Dedifferentiated amniotic fluid mesenchymal stem cell (primary cell): ENCODE data around the gene INHBA.

Experiments used
- DNase-seq: peaks from one replicate; pipeline ENCODE4 v3.0.0-alpha.2; 2016; ENCODE audit errors: extremely low spot score

Gene INHBA

DNA sequence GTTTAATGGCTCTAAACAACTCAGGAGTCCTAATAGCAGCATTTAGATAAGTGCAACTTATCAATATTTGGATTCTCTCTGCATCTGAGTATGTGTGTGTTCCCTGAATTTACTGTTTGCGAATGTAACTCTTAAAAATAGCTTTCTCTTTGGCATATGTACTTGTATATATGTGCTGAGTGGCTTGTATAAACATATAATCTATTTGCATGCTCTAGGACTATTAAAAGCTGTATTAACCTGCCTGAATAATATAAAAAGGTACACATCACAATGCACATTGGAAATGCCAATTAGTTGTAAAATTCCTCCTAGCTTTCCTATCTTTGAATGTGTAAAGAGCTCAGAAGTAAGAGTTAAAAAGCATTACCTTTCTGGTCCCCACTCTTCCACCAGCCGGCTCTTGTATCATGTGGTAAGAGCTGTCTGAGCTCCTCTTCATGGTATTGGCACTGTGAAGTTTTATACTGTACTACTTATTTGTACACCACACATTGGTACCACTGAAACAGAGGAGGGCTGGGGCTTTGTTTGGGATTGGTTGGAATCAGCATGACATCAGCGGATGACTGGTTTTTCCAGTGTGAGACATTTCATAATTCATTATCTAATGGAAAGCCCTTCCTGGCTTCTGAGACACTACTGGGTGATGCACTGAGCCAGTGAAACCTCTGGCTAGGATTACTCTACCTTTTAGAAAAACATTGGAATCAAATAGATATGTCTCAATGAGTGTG is at the start of gene INHBA:
TSS of gene INHBA (minus strand) at position 456 of the 737 bp plus-strand sequence. CDS start 2,716 bp downstream, outside the sequence.
- DNase-seq: peak; percentile 77

DNA sequence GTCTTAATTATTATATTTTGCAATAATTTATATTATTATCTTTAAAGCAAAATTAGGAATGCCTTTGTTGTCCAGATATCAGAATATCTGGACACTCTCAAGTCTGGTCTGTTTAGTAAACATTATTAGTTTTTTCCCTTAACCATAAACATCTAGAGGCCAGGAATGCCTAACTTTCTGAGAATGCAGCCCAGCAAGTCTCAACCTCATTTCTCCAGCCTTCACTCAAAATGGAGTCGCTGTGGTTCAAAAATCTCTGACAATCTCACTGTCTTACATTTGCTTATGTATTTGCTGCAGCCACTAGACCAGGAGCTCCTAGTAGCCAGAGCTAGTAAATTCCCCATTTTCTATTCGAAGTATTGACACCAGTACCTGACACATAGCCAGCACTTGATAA is 49.7 kb upstream of the INHBA start:
- DNase-seq: no peak

GRCh38 chr7:41750661-41751540 is 48.0 kb upstream of the INHBA start:
- DNase-seq: no peak

GRCh38 chr7:41747961-41748360 is 45.1 kb upstream of the INHBA start:
- no peak for DNase-seq

DNA sequence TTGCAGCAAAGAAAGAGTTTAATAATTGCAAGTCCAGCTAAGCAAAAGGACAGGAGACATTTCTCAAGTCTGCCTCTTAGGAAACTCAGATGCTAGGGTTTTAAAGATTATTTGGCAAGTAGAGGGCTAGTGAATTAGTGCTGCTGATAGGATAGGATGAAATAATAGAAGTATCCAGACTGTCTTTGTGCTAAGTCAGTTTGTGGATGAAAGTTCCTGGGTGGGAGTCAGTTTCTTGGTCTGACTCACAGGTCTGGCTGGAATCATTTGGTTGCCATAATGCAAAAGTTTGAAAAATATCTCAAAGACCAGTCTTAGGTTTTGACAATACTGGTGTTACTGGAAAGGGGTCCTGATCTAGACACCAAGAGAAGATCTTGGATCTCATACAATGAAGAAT is 42.6 kb upstream of the INHBA start:
- no peak for DNase-seq

DNA sequence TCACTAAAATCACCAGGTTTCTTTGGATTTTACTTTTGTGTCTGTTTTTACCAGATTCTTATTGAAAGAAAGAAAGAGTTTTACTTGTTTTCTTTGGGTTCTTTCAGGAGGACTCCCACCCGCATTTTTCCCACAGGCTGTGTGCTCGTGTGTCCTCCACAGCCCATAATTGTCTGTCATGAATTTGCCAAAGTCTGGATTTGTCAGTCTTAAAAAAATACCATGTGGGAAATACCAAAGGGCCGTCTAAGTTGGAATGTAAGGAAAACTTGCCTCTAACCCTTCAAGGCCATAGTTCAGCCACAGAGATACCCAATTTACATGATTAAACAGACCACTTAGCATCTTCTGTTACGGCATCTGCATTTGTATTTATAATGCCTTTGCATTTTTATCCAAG is 41.3 kb upstream of the INHBA start:
- DNase-seq: no peak

- no peak for DNase-seq
Measured at GRCh38 chr7:41742401-41743020, 39.6 kb upstream of the INHBA start.

DNA sequence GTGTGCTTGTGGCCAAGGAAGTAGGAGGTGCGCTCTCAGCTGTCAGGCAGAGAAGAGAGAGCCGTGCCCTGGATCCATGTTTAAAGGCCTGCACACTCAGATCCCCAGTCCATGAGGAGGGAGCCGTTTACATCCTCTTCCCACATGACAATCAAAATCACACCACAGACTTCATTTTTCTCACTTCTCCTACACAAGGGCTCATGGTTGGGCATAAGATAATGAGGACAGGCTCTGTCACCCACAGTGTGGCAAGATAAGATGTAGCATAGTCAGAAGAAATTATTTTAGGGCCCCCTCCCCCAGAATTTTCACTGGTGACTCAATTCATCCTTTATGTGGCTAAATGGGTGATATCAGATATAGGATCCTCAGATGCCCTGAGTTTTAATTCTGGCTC is 35.9 kb upstream of the INHBA start:
- no peak for DNase-seq

DNA sequence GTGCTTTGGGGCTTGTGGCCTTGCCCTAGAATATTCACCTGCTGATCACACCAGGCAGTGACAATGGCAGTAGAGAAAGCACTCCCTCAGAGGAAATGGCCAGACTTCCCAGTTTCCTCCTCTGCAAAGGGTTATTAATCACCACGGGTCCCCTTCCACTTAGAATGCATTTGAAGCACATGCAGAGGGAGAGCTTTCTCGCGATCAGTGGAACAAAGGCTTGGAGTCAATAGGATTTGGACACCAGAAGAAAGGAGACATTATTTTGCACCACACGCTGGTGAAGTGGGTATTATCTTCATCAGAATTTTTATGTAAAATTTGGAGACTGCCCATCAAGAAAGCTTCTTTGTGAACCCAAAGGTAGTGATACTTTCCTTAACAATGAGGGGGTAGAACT is 35.4 kb upstream of the INHBA start:
- no peak for DNase-seq

DNA sequence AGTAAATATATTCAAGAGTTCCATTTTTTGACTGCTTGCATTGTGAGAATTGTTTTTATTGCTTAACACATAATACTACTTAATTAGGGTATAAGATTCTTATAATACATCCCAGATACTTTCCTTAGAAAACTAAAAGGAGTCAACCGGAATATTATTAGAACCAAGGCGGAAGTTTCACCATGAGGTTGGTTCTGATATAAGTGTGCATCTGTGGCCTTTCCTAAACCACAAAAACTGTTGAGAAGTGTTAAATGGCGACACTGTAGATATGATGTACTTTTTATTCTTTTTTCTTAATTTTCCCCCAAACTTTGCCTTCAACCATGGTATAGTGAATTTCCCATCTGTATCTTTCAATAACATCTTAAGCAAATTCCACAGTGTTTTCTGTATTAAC is 32.3 kb upstream of the INHBA start:
- no peak for DNase-seq

DNA sequence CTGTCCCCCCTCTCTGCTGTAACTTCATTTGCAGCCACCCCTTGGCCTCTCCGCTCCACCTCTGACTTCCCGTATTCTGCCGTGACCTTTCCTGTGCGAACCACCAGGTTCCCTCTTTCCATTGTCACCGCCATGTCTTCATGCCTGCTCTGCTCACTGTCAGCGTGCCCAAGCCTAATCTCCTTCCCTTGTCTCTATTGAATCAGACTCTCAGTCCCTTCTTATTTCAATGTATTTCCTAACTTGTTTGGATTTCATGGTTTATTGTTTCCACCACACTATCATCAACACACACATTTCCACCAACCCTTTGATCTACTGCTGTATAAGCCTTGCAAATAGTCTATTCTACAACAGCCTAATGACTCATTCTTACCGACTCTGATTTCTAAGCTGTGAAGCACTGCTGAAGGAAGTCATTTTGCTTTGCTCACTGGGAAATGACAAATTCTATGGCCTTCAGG is 30.0 kb upstream of the INHBA start:
- DNase-seq: no peak

DNA sequence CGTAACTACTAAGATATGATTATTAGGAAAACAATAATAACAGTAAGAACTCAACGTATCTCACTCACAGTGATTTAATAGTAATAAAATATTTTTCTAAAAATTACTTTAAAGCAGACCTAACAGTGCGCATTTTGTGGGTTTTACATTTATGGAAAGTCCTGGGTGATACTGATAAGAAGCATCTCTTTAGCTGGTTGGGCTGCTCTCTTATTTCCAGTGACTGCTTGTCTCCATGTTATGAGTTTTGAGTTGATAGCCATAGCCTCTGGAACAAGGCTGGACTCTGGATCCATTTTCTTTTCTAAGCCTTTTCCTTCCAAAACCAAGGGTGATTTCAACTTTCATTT is 29.5 kb upstream of the INHBA start:
- DNase-seq: no peak

DNA sequence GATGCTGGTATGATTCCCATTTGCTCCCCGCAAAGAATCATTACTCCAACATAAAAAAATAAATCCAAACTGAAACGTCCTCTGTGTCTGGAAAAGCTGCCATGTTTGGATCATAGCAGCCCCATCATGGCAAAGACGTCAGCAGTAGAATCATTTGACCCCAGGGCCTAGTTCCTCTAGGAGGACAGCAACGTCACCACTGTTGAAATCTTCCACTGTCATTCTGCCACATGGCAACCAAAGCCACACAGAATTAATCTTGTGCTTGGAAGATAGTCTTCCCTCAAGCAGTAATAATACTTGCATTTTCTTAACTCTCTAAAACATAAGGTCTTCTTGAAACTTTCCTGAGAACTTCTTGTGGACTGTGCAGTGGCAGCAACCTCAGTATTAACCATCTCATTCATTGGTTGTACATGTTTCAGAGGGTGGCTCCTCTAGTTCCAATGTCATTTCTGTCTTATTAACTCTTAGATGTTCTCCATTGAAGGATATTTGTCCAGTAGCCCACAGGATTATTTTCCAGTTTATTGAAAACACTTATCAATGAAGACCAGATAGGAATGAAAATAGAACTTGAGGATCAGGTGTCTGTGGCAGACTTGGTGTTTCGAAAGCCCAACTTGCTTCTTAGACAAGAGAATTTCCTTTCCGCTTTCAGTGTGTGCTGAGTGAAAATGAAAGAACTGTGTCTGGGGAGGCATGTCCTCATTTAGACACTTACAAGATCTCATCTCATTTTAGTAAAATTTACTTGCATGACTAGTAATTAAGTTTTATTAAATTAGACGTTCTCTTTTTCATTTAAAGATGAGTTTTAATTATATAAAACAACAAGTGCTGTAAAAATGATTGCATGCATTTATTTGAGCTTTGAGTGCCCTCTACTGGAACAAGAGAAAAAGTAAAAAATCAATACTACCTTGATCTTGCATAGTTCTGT is 28.9 kb upstream of the INHBA start:
- peak; percentile 21 for DNase-seq

GRCh38 chr7:41730668-41731067 is 27.8 kb upstream of the INHBA start:
- no peak for DNase-seq

GRCh38 chr7:41730161-41730560 is 27.3 kb upstream of the INHBA start:
- DNase-seq: no peak

DNA sequence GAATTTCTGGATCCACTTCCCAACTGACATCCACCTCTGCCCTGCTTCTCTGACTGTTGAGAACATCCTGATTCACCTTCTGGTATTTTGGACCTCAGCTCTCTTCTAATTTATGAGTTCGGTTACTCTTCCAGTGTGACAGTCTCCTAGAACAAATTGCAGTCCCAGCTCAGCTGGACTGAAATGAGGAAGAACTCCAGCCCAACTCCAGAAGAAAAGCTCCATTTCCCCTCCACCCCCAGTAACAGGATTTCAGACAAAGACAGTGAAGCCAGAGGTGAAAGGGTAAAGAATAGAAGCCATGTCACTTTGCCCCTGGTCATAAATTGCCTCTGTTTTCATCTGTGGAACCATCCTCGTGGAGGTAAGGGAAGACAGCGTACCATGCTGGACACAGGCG is 26.2 kb upstream of the INHBA start:
- no peak for DNase-seq

GRCh38 chr7:41725013-41725412 is 22.1 kb upstream of the INHBA start:
- no peak for DNase-seq

GRCh38 chr7:41720886-41721285 is 18.0 kb upstream of the INHBA start:
- DNase-seq: no peak

- no peak for DNase-seq
Measured at GRCh38 chr7:41720046-41720445, 17.2 kb upstream of the INHBA start.

- no peak for DNase-seq
Measured at GRCh38 chr7:41716691-41717090, 13.8 kb upstream of the INHBA start.

GRCh38 chr7:41715000-41715399 is 12.1 kb upstream of the INHBA start:
- DNase-seq: no peak
